ENCODE data around the gene EFL1.

DNA sequence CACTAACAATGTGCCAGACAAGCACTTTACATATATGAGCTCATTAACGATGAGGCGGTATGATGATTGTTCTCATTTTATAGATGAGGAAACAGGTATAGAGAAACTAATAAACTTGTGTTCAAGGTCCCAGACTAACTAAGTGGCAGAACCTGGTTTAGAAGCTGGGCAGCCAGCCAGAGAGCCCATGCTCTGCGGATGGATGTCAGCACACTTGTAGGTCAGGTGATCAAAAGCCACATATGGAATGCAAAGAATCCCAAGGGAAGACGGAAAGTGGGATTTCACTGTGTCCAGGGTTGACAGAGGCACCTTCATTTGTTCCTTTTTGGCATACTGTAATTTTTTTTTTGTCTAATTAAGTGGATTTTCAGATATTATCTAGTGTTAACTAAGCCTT is 103.7 kb downstream of the EFL1 start:
- TF ChIP-seq YY1 (IDR thresholded peaks at IDR 0.05; ENCODE audit: insufficient read depth, insufficient read length) = no peak
- no peak for TF ChIP-seq ZNF274 (IDR thresholded peaks at IDR 0.05; ENCODE audit: low read depth, low read length)
- TF ChIP-seq SUZ12 (IDR thresholded peaks at IDR 0.05; ENCODE audit: extremely low read depth, insufficient read depth, insufficient read length) = no peak

All from NT2/D1 (cell line).